Heart right ventricle (tissue), 16 donors: ENCODE measurements around the gene RPL36AL. TPM values are rescaled to one million over a fixed set of nuclear protein-coding genes. Genes with fewer than 3 reads are reported as not detected.

Source experiments
- ATAC-seq, 8 donors: fragments of 200-7000 bp; cut with Tn5 transposase; one replicate each; pipeline ENCODE4 v1.9.1; 2020; ENCODE audit warnings: mild to moderate bottlenecking in 8 of 8, moderate library complexity in 8 of 8, moderate number of reproducible peaks in 1 of 8
- DNase-seq, 2 donors: peaks; one replicate each; pipeline ENCODE4 v3.0.0-alpha.2; 2020
- H3K27ac ChIP-seq, 10 donors: fragments of 200-600 bp; sonication (generic) in 2 of 10; one replicate each; pipeline versions ENCODE4 v1.5.0 to v1.8.0; 2020 to 2022; ENCODE audit warnings: mild to moderate bottlenecking in 3 of 10
- H3K27me3 ChIP-seq, 7 donors: fragments of 200-600 bp; one replicate each; pipeline ENCODE4 v1.8.0; 2021 to 2022; ENCODE audit warnings: mild to moderate bottlenecking in 2 of 7
- H3K36me3 ChIP-seq, 9 donors: fragments of 200-600 bp; sonication (generic) in 1 of 9; one replicate each; pipeline versions ENCODE4 v1.5.0 to v1.8.0; 2020 to 2022; ENCODE audit warnings: mild to moderate bottlenecking in 2 of 9
- H3K4me1 ChIP-seq, 9 donors: fragments of 200-600 bp; sonication (generic) in 1 of 9; one replicate each; pipeline versions ENCODE4 v1.5.0 to v1.8.0; 2020 to 2022; ENCODE audit warnings: mild to moderate bottlenecking in 4 of 9
- H3K4me3 ChIP-seq, 10 donors: fragments of 200-600 bp; sonication (generic) in 2 of 10; one replicate each; pipeline versions ENCODE4 v1.5.0 to v1.8.0; 2020 to 2022; ENCODE audit warnings: mild to moderate bottlenecking in 7 of 10, moderate library complexity in 2 of 10
- H3K9me3 ChIP-seq, 11 donors: fragments of 200-600 bp in 10 of 11; sonication (generic) in 2 of 11; one replicate each; pipeline versions ENCODE4 v1.5.0 to v1.8.0; 2013 to 2022; ENCODE audit warnings: mild to moderate bottlenecking in 2 of 11, control low read depth in 1 of 11, moderate library complexity in 1 of 11
- CTCF ChIP-seq, 9 donors: fragments of 200-600 bp; sonication (generic) in 2 of 9; IDR thresholded peaks; one replicate each; pipeline versions ENCODE4 v1.5.0 to v1.8.0; 2021 to 2022; ENCODE audit warnings: antibody characterized with exemption in 9 of 9, mild to moderate bottlenecking in 5 of 9, moderate library complexity in 1 of 9
- WGBS, 2 donors: extraction: QIAGEN DNeasy Blood & Tissue Kit; methylation state at CpG; one replicate each; pipeline ENCODE4 v1.1.7; 2013; ENCODE audit warnings: inconsistent platforms in 1 of 2; 5-methylcytosine and 5-hydroxymethylcytosine counted together
- intact Hi-C, 10 donors: fragments of 100-400 bp; cut with DNase I; formaldehyde crosslinking; loops; one replicate each; pipeline versions ENCODE4 v1.11.1 to v1.14.2; 2022
- polyA plus RNA-seq, 2 donors: library from polyadenylated mRNA; stranded (reverse); fragments of 200-250 nt; gene quantifications; one replicate each; pipeline ENCODE4 v1.2.3, GENCODE V29; 2013
- total RNA-seq, 10 donors: library from RNA; stranded (reverse); fragmentation: NEBNext Ultra II Directional in 3 of 10; extraction: Animal tissue kit (Norgen Biotek cat#: 25700) in 3 of 10; gene quantifications; one replicate each; pipeline versions ENCODE4 v1.2.1 to v1.2.4, GENCODE V29; 2021 to 2023
- donor health status: Arrhythmogenic right ventricular cardiomyopathy.
- donor health status: ischemic (EF 13 %, LVEDD 7.1; RV severe dilation, severe dysfunction).
- donor health status: healthy with polysubstance abuse.
- donor health status: DM: no; HTN: yes; CAD: no.
- donor health status: DM: no; HTN: no; CAD: no.
- donor health status: ischemic (EF 25% LVEDD 6.9; RV normal size, moderate dysfunction).
- donor health status: ischemic (EF 25% LVEDD 5.7; RV mildly dilated, moderate dysfunction).
- donor health status: healthy.
- donor health status: DM: yes; HTN: yes; CAD: no.
- donor health status: Ischemic cardiomyopathy.
- donor health status: ischemic (EF 35%, LVEDD 5.7; RV mildly dilated, moderate dysfunction).
- donor health status: nonischemic (EF 11% LVEDD 7.7; RV severe dilation, severe dysfunction).
- donor health status: DM: yes; HTN: yes; CAD: no.
- donor health status: PGD.
- donor health status: ischemic (EF 29% LVEDD 5.4; RV normal size, mild dysfunction).
- donor health status: nonischemic (EF 23%, LVEDD 6.1; RV moderate dilation, normal function).

RPL36AL gene
- total and polyA plus RNA-seq, 12 donors, result 103 to 562 (median 128) TPM

DNA sequence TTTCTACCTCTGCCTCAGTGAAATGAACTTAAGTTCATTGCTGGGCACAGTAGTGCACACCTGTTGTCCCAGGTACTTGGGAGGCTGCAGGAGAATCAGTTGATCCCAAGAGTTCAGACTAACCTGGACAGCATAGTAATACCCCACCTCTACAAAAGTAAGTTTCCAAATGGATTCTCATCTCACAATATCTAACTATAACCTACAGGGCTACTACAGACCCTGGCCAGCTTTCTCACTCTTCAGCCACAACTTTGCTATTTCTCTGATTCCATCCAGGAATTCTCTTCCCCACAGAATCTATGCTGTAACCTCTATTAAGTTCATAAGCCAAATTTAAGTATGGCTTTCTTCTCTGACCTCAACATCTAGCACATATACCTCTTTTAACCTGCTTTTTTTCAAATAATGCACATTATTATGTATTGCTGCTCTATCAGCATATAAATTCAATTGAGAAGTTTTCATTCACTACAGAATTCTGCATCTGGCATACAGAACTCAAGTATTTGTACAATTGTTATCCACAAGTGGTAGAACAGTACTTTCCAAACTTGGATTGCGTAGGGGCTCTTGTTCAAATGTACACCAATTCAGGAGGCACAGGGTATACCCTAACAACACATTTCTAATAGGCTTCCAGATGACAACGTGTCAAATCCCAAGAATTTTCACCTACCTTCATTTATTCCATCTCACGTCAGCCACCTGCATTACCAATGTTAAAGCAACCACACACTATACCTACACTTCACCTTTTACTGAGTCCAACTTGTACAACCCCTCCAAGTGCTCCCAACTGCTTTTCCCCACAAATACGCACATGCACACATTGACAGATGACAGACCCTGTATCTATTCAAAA, 38.1 kb downstream of the RPL36AL start:
- no peak for TF ChIP-seq CTCF (IDR thresholded peaks at IDR 0.05)
- intact Hi-C loops, result no loop called here
- 88 to 91% methylated on average over 4 of the region's 4 CpGs for WGBS, 2 donors
- Histone ChIP-seq H3K36me3 (peaks cover 0 to 41% (median 8%) of the 10 kb centered on the region in 9 donors), H3K27ac (no peak overlapping the region), H3K4me1 (peaks cover 4 to 43% (median 20%) of the 10 kb centered on the region in 9 donors), H3K27me3 (no peaks in the 10 kb centered on the region), H3K4me3 (no peak overlapping the region), H3K9me3 (no peaks in the 10 kb centered on the region)
- no peak for DNase-seq
- ATAC-seq, result no peak

DNA sequence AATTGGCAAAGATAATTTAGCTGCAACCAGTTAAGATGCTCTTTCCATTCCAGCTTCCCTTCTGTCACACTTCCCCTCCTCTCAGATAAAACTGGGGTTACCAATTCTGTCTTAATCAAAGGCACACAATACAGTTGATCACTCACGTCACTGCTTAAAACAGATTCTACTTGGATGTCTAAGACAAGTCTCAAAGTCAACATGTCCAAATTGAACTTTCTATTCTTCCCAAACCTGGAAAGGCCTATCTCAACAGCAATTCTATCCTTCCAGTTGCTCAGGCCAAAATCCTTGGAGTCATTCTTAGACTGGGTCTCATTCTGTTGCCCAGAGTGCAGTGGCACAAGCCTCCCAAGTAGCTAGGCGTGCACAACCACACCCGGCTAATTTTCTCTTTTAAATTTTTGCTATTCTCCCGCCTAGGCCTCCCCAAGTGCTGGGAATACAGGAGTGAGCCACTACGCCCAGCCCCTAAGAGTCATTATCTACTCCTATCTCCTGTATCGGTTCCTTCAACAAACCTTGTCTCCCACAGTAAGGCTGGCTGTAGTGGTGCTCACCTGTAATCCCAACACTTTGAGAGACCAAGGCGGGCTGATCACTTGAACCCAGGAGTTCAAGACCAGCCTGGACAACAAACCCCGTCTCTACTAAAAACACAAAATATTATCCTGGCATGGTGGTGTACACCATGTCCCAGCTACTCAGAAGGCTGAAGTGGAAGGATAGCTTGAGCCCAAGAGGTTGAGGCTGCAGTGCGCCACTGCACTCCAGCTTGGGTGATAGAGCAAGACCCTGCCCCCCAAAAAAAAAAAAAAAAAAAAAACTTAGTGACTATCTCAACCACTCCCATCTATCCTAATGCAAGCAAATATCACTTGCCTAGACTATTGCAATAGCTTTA, 39.0 kb downstream of the RPL36AL start:
- no peak overlapping the region for H3K27ac ChIP-seq
- no peak for ATAC-seq
- H3K4me3 ChIP-seq, result no peak overlapping the region
- intact Hi-C loops, result no loop called here
- no peak for TF ChIP-seq CTCF (IDR thresholded peaks at IDR 0.05)
- H3K27me3 ChIP-seq, result no peaks in the 10 kb centered on the region
- 85 to 92% methylated on average over 9 of the region's 9 CpGs for WGBS, 2 donors
- peaks cover 0 to 49% (median 14%) of the 10 kb centered on the region in 9 donors for H3K36me3 ChIP-seq
- H3K4me1 ChIP-seq, result peaks cover 4 to 38% (median 20%) of the 10 kb centered on the region in 9 donors
- no peaks in the 10 kb centered on the region for H3K9me3 ChIP-seq
- DNase-seq, result no peak

DNA sequence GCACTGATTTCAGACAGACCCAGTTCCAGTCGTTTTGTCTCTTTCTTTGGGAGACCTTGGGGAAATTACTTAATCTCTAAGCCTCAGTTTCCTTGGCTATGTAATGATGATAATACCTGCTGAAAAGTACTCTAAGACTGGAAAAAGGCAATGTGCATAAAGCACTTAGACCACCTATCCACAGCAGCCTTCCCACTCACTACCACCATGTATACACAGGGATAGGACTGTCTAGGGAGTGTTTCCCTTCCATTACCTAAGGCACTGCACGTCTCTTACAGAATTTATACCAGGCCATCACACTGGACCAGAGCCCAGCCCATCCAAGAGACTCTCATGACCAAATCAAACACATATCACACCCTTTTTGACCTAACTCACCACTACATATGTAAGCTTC, 40.6 kb downstream of the RPL36AL start:
- H3K36me3 ChIP-seq, result peaks cover 0 to 63% (median 18%) of the 10 kb centered on the region in 9 donors
- H3K4me3 ChIP-seq, result no peak overlapping the region
- H3K4me1 ChIP-seq, result peaks cover 2 to 32% (median 14%) of the 10 kb centered on the region in 9 donors
- no peak for TF ChIP-seq CTCF (IDR thresholded peaks at IDR 0.05)
- no peaks in the 10 kb centered on the region for H3K27me3 ChIP-seq
- H3K9me3 ChIP-seq, result no peaks in the 10 kb centered on the region
- no peak for ATAC-seq
- no peak overlapping the region for H3K27ac ChIP-seq
- intact Hi-C loops, result no loop called here
- DNase-seq, result no peak
- WGBS, 2 donors, result 82 to 89% methylated on average over 2 of the region's 2 CpGs

- Histone ChIP-seq H3K27ac (no peak overlapping the region), H3K27me3 (no peaks in the 10 kb centered on the region), H3K9me3 (no peaks in the 10 kb centered on the region), H3K4me3 (no peak overlapping the region), H3K36me3 (peaks cover 0 to 58% (median 14%) of the 10 kb centered on the region in 9 donors), H3K4me1 (peaks cover 0 to 15% (median 1%) of the 10 kb centered on the region in 9 donors)
- intact Hi-C loops, result no loop called here
- ATAC-seq (no peak), DNase-seq (no peak)
- TF ChIP-seq CTCF (IDR thresholded peaks at IDR 0.05), result no peak
- WGBS, 2 donors, result 100% methylated on average over 1 of the region's 1 CpG
These were observed 42.3 kb downstream of the RPL36AL start for GRCh38 chr14:49578141-49578540.
